Heart left ventricle (tissue), 13 donors: ENCODE data around the gene GLE1.

Experiments used
- POLR2A ChIP-seq, 2 donors: fragments of 450-650 bp; IDR thresholded peaks; one replicate each; pipeline ENCODE4 v1.6.1; 2017; ENCODE audit warnings: antibody characterized with exemption in 2 of 2, mild to moderate bottlenecking in 2 of 2, moderate library complexity in 2 of 2
- TF ChIP-seq, protein P1 (sequence below), 12 donors: fragments of 200-600 bp; sonication (generic) in 4 of 12; IDR thresholded peaks; one replicate each; pipeline versions ENCODE4 v1.5.0 to v1.8.0; 2018 to 2022; ENCODE audit warnings: antibody characterized with exemption in 12 of 12, mild to moderate bottlenecking in 5 of 12
- donor health status: ischemic (EF 13 %, LVEDD 7.1; RV severe dilation, severe dysfunction).
- donor health status: DM: no; HTN: yes; CAD: no.
- donor health status: DM: no; HTN: no; CAD: no.
- donor health status: ischemic (EF 25% LVEDD 6.9; RV normal size, moderate dysfunction).
- donor health status: ischemic (EF 25% LVEDD 5.7; RV mildly dilated, moderate dysfunction).
- donor health status: ischemic (EF 35%, LVEDD 5.7; RV mildly dilated, moderate dysfunction).
- donor health status: nonischemic (EF 11% LVEDD 7.7; RV severe dilation, severe dysfunction).
- donor health status: DM: yes; HTN: yes; CAD: no.
- donor health status: PGD.
- donor health status: ischemic (EF 29% LVEDD 5.4; RV normal size, mild dysfunction).
- donor health status: nonischemic (EF 23%, LVEDD 6.1; RV moderate dilation, normal function).

DNA sequence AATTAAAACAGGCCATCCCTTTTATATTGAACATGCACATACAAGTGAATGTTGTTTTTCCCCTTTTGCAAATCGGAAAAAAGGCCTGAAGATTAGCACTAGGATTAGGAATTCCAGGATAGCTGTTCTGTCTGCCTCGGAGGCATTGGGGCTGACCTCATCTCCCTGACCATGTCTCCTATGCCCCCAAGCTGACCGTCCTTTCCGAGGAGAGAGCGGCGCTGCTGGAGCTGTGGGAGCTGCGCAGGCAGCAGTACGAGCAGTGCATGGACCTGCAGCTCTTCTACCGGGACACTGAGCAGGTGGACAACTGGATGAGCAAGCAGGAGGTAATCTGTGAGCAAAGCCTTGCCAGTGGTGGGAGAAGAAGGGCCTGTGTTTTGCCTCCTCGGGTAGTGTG, 76.2 kb downstream of the GLE1 start:
- TF ChIP-seq, protein P1, sequence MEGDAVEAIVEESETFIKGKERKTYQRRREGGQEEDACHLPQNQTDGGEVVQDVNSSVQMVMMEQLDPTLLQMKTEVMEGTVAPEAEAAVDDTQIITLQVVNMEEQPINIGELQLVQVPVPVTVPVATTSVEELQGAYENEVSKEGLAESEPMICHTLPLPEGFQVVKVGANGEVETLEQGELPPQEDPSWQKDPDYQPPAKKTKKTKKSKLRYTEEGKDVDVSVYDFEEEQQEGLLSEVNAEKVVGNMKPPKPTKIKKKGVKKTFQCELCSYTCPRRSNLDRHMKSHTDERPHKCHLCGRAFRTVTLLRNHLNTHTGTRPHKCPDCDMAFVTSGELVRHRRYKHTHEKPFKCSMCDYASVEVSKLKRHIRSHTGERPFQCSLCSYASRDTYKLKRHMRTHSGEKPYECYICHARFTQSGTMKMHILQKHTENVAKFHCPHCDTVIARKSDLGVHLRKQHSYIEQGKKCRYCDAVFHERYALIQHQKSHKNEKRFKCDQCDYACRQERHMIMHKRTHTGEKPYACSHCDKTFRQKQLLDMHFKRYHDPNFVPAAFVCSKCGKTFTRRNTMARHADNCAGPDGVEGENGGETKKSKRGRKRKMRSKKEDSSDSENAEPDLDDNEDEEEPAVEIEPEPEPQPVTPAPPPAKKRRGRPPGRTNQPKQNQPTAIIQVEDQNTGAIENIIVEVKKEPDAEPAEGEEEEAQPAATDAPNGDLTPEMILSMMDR (IDR thresholded peaks at IDR 0.05) = no peak
- no peak for TF ChIP-seq POLR2A (IDR thresholded peaks at IDR 0.05)
